Neuronal stem cell (in vitro differentiated cells): ENCODE measurements around the gene F8.
"Not testable (repeated sequence)": the region's sequence is repeated elsewhere in the genome, so short reads cannot be mapped to it uniquely, and the experiment has no call there.

ENCODE experiments used
- DNase-seq: peaks from one replicate; pipeline ENCODE4 v3.0.0-alpha.2; 2013; ENCODE audit warnings: low spot score
- H2AFZ ChIP-seq: one replicate; pipeline ENCODE4 v1.6.1; 2013; ENCODE audit warnings: mild to moderate bottlenecking, low read length, inconsistent platforms
- H2AK5ac ChIP-seq: 2 replicates; pipeline ENCODE4 v1.6.1; 2013; ENCODE audit warnings: low read depth, mild to moderate bottlenecking, inconsistent platforms, low read length, moderate library complexity, mixed read lengths
- H2BK120ac ChIP-seq: 2 replicates; pipeline ENCODE4 v1.6.1; 2013; ENCODE audit warnings: low read depth, mild to moderate bottlenecking, inconsistent platforms, low read length, moderate library complexity, mixed read lengths
- H2BK12ac ChIP-seq: one replicate; pipeline ENCODE4 v1.6.1; 2013; ENCODE audit warnings: low read length, inconsistent platforms
- H2BK15ac ChIP-seq: 2 replicates; pipeline ENCODE4 v1.6.1; 2013; ENCODE audit warnings: mild to moderate bottlenecking, low read length, inconsistent platforms, mixed read lengths
- H2BK5ac ChIP-seq: one replicate; pipeline ENCODE4 v1.6.1; 2013; ENCODE audit warnings: inconsistent platforms, mild to moderate bottlenecking, low read length, moderate library complexity
- H3K14ac ChIP-seq: one replicate; pipeline ENCODE4 v1.6.1; 2013; ENCODE audit warnings: low read length, inconsistent platforms
- H3K18ac ChIP-seq: 2 replicates; pipeline ENCODE4 v1.6.1; 2013; ENCODE audit warnings: low read length, inconsistent platforms
- H3K23ac ChIP-seq: 2 replicates; pipeline ENCODE4 v1.6.1; 2013; ENCODE audit warnings: low read depth, mild to moderate bottlenecking, mixed read lengths, low read length, inconsistent platforms; ENCODE audit not compliant: poor library complexity
- H3K27ac ChIP-seq: replicated peaks from 3 replicates; pipeline ENCODE4 v1.5.1; 2013; ENCODE audit warnings: low read length, inconsistent platforms
- H3K27me3 ChIP-seq, 3 experiments: 2 replicates each; pipeline ENCODE4 v1.6.1; 2013; ENCODE audit warnings: low read length in 3 of 3, mild to moderate bottlenecking in 2 of 3, inconsistent platforms in 1 of 3, low read depth in 1 of 3, mixed read lengths in 1 of 3, moderate library complexity in 1 of 3; ENCODE audit not compliant: control insufficient read depth in 3 of 3, insufficient read depth in 3 of 3
- H3K36me3 ChIP-seq, 2 donors: replicated peaks in 1 of 2; 2 replicates each; pipeline ENCODE4 v1.6.1; 2013; ENCODE audit warnings: low read length in 2 of 2; ENCODE audit not compliant: control insufficient read depth in 2 of 2, insufficient read depth in 2 of 2
- H3K4ac ChIP-seq: 2 replicates; pipeline ENCODE4 v1.6.1; 2013; ENCODE audit warnings: inconsistent platforms, mild to moderate bottlenecking, low read length, moderate library complexity
- H3K4me1 ChIP-seq, 2 donors: 1 replicate in 1 of 2; 2 replicates in 1 of 2; pipeline ENCODE4 v1.6.1; 2013; ENCODE audit warnings: low read length in 2 of 2, low read depth in 1 of 2; ENCODE audit not compliant: control insufficient read depth in 2 of 2, insufficient read depth in 1 of 2
- H3K4me2 ChIP-seq: one replicate; pipeline ENCODE4 v1.6.1; 2013; ENCODE audit warnings: mild to moderate bottlenecking, low read length, inconsistent platforms; ENCODE audit not compliant: insufficient read depth, poor library complexity, severe bottlenecking
- H3K4me3 ChIP-seq, 2 donors: 2 replicates each; pipeline ENCODE4 v1.5.1; 2013; ENCODE audit warnings: low read length in 2 of 2, mild to moderate bottlenecking in 2 of 2, inconsistent platforms in 1 of 2, moderate library complexity in 1 of 2
- H3K79me1 ChIP-seq: one replicate; pipeline ENCODE4 v1.6.1; 2013; ENCODE audit warnings: low read depth, mild to moderate bottlenecking, inconsistent platforms, low read length, moderate library complexity
- H3K9ac ChIP-seq: one replicate; pipeline ENCODE4 v1.6.1; 2013; ENCODE audit warnings: mild to moderate bottlenecking, low read depth, low read length, inconsistent platforms; ENCODE audit not compliant: poor library complexity
- H3K9me3 ChIP-seq, 2 donors: replicated peaks in 1 of 2; 2 replicates each; pipeline versions ENCODE3 to v1.6.1; 2013; ENCODE audit warnings: low read length in 2 of 2, mild to moderate bottlenecking in 2 of 2, inconsistent platforms in 1 of 2, low read depth in 1 of 2, mixed read lengths in 1 of 2, moderate library complexity in 1 of 2; ENCODE audit not compliant: control insufficient read depth in 2 of 2, insufficient read depth in 1 of 2
- H4K8ac ChIP-seq: one replicate; pipeline ENCODE4 v1.6.1; 2013; ENCODE audit warnings: low read depth, mild to moderate bottlenecking, inconsistent platforms, low read length, moderate library complexity
- H4K91ac ChIP-seq: one replicate; pipeline ENCODE4 v1.6.1; 2013; ENCODE audit warnings: low read length, low read depth, mild to moderate bottlenecking, inconsistent platforms; ENCODE audit not compliant: poor library complexity
- WGBS, 2 donors: extraction: QIAGEN DNeasy Blood & Tissue Kit; methylation state at CpG; one replicate each; pipeline ENCODE4 v1.1.7; 2013; ENCODE audit warnings: missing lambda C conversion rate in 2 of 2, mixed read lengths in 1 of 2; ENCODE audit not compliant: insufficient read length in 2 of 2, insufficient replicate concordance in 1 of 2; ENCODE audit errors: extremely low coverage in 2 of 2; 5-methylcytosine and 5-hydroxymethylcytosine counted together

The F8 gene

GRCh38 chrX:154886069-154886788 is 136.3 kb downstream of the F8 start, which contains the start of gene F8A1:
F8A1 (plus strand) TSS chrX:154886355; CDS start chrX:154886375, 20 bp downstream.
- not testable (repeated sequence) for H3K4me2 ChIP-seq, H2AFZ ChIP-seq, H2BK5ac ChIP-seq, H3K18ac ChIP-seq, H4K91ac ChIP-seq, DNase-seq, H3K79me1 ChIP-seq, H3K27me3 ChIP-seq, H3K9me3 ChIP-seq, H2BK120ac ChIP-seq, H3K27ac ChIP-seq, H3K4ac ChIP-seq, H3K36me3 ChIP-seq, H3K14ac ChIP-seq, H3K9ac ChIP-seq, H4K8ac ChIP-seq, H3K4me3 ChIP-seq, H2AK5ac ChIP-seq, H2BK12ac ChIP-seq, H3K23ac ChIP-seq, H3K4me1 ChIP-seq, H2BK15ac ChIP-seq
- no CpG with 5 or more reads among the region's 91 CpGs for WGBS, 2 donors

GRCh38 chrX:154885549-154885948 is 137.0 kb downstream of the F8 start:
- not testable (repeated sequence) for H2AK5ac ChIP-seq, H3K18ac ChIP-seq

GRCh38 chrX:154885057-154885456 is 137.5 kb downstream of the F8 start:
- not testable (repeated sequence) for H3K27me3 ChIP-seq, H3K79me1 ChIP-seq, H2AFZ ChIP-seq, H3K18ac ChIP-seq, H2AK5ac ChIP-seq, H3K4me2 ChIP-seq, DNase-seq, H3K4me3 ChIP-seq, H3K4me1 ChIP-seq, H3K9ac ChIP-seq, H4K91ac ChIP-seq, H4K8ac ChIP-seq, H3K27ac ChIP-seq, H2BK15ac ChIP-seq, H3K36me3 ChIP-seq, H3K23ac ChIP-seq, H2BK120ac ChIP-seq, H2BK12ac ChIP-seq, H2BK5ac ChIP-seq, H3K4ac ChIP-seq, H3K9me3 ChIP-seq, H3K14ac ChIP-seq
- WGBS, 2 donors, result no CpG with 5 or more reads among the region's 33 CpGs

More at GRCh38 chrX:154885549-154885948, 137.0 kb downstream of the F8 start:
- H3K23ac ChIP-seq, H2BK12ac ChIP-seq, H3K4ac ChIP-seq, H3K4me1 ChIP-seq, H3K27me3 ChIP-seq, H3K9ac ChIP-seq, H3K14ac ChIP-seq, H2BK5ac ChIP-seq, H3K36me3 ChIP-seq, H3K4me2 ChIP-seq, H3K4me3 ChIP-seq, DNase-seq, H2BK120ac ChIP-seq, H4K91ac ChIP-seq, H3K27ac ChIP-seq, H3K9me3 ChIP-seq, H2BK15ac ChIP-seq, H2AFZ ChIP-seq, H4K8ac ChIP-seq, H3K79me1 ChIP-seq: not testable (repeated sequence)
- no CpG with 5 or more reads among the region's 14 CpGs for WGBS, 2 donors

GRCh38 chrX:154884069-154884468 is 138.5 kb downstream of the F8 start:
- H3K9ac ChIP-seq, H3K27me3 ChIP-seq, H3K4me2 ChIP-seq, H3K9me3 ChIP-seq, H2BK120ac ChIP-seq, H4K91ac ChIP-seq, H2AFZ ChIP-seq, H3K36me3 ChIP-seq, H2BK12ac ChIP-seq, H2BK15ac ChIP-seq, DNase-seq, H3K4me1 ChIP-seq, H3K14ac ChIP-seq, H3K4me3 ChIP-seq, H3K27ac ChIP-seq, H4K8ac ChIP-seq, H3K23ac ChIP-seq, H3K79me1 ChIP-seq, H2BK5ac ChIP-seq, H3K4ac ChIP-seq, H3K18ac ChIP-seq, H2AK5ac ChIP-seq: not testable (repeated sequence)
- WGBS, 2 donors, result no CpG with 5 or more reads among the region's 8 CpGs
